Measurements from ENCODE around the gene MR1.

GRCh38 chr1:181033799-181034451 is at the start of gene MR1:
- TF ChIP-seq CTCF (conservative IDR thresholded peaks at IDR 0.05 in 1 of 2, IDR thresholded peaks at IDR 0.05 in 1 of 2; ENCODE audit: low read depth in 1 of 2, low read length in 2 of 2) (no peak), EZH2 (IDR thresholded peaks at IDR 0.05; ENCODE audit: low read length, missing control alignments) (no peak)
